HepG2 (cell line): ENCODE data around the gene GPAM. TPM values are rescaled to one million over a fixed set of nuclear protein-coding genes. Genes with fewer than 3 reads are reported as not detected.

ENCODE experiments used
- ATAC-seq: fragments of 200-7000 bp; cut with Tn5 transposase; 3 replicates; pipeline ENCODE4 v1.9.1; 2020; ENCODE audit warnings: mild to moderate bottlenecking, moderate library complexity
- BruUV-seq: library from RNA; stranded (reverse); fragments of 400-500 nt; replicated peaks from 2 replicates; lab custom pipeline; 2021; lab: Mats Ljungman, UMichigan
- CTCF ChIA-PET: fragments of 300-600 bp; formaldehyde crosslinking; extraction: SDS; loops from one replicate; lab custom pipeline; 2021; ENCODE audit warnings: low total read pairs, inconsistent platforms, low intra/inter-chr PET ratio; lab: Yijun Ruan, JAX
- POLR2A ChIA-PET: fragments of 350-600 bp; sonication (Branson Sonifier 250); formaldehyde crosslinking; loops from one replicate; lab custom pipeline; 2020; ENCODE audit warnings: antibody characterized with exemption, inconsistent platforms; lab: Yijun Ruan, JAX
- DNase-seq: peaks from one replicate; pipeline ENCODE4 v3.0.0-alpha.2; 2015; ENCODE audit warnings: low spot score
- FAIRE-seq: peaks from 3 replicates; lab custom pipeline; 2011; peaks lifted over from hg19 to GRCh38; lab: Jason Lieb, UNC
- H2AFZ ChIP-seq: one replicate; pipeline ENCODE4 v1.6.1; 2011; ENCODE audit warnings: low read length, inconsistent platforms
- H3K27ac ChIP-seq: fragments of 300-600 bp; 3 replicates; pipeline ENCODE4 v1.8.0; 2011; ENCODE audit warnings: mixed run types, mild to moderate bottlenecking, mixed read lengths, low read length, inconsistent platforms; ENCODE audit not compliant: insufficient read depth; ENCODE audit errors: extremely low read length
- H3K27me3 ChIP-seq, 2 experiments: fragments of 200-600 bp in 1 of 2; 2 replicates in 1 of 2; 3 replicates in 1 of 2; pipeline versions ENCODE4 v1.6.0 to v1.8.0; 2011; ENCODE audit warnings: low read length in 2 of 2, mild to moderate bottlenecking in 2 of 2, moderate library complexity in 2 of 2, inconsistent platforms in 1 of 2; ENCODE audit not compliant: insufficient read depth in 2 of 2, control insufficient read depth in 1 of 2
- H3K36me3 ChIP-seq, 2 experiments: fragments of 200-600 bp in 1 of 2; replicated peaks in 1 of 2; 2 replicates in 1 of 2; 3 replicates in 1 of 2; pipeline versions ENCODE4 v1.5.1 to v1.8.0; 2011; ENCODE audit warnings: low read length in 2 of 2, inconsistent platforms in 1 of 2; ENCODE audit not compliant: insufficient read depth in 2 of 2, control insufficient read depth in 1 of 2
- H3K4me1 ChIP-seq: 2 replicates; pipeline ENCODE4 v1.5.1; 2012; ENCODE audit warnings: low read length, inconsistent platforms; ENCODE audit not compliant: insufficient read depth
- H3K4me2 ChIP-seq: 2 replicates; pipeline ENCODE4 v1.6.0; 2011; ENCODE audit warnings: low read depth, low read length, inconsistent platforms
- H3K4me3 ChIP-seq, 3 experiments: fragments of 200-600 bp in 1 of 3; sonication (generic), shearing (Covaris generic) in 1 of 3; replicated peaks in 1 of 3; 2 replicates each; pipeline ENCODE4 v1.5.1; 2011 to 2016; ENCODE audit warnings: low read length in 3 of 3, inconsistent platforms in 2 of 3, low read depth in 2 of 3, mild to moderate bottlenecking in 2 of 3, control low read depth in 1 of 3, mixed read lengths in 1 of 3; ENCODE audit not compliant: insufficient read depth in 1 of 3
- H3K79me2 ChIP-seq: one replicate; pipeline ENCODE4 v1.6.1; 2011; ENCODE audit warnings: low read length, inconsistent platforms; ENCODE audit not compliant: insufficient read depth
- H3K9ac ChIP-seq: 2 replicates; pipeline ENCODE4 v1.6.0; 2011; ENCODE audit warnings: mild to moderate bottlenecking, low read depth, low read length, inconsistent platforms; ENCODE audit not compliant: insufficient read depth
- H3K9me3 ChIP-seq: 2 replicates; pipeline ENCODE4 v1.5.1; 2012; ENCODE audit warnings: mild to moderate bottlenecking, low read length
- H4K20me1 ChIP-seq: 2 replicates; pipeline ENCODE4 v1.6.0; 2011; ENCODE audit warnings: inconsistent platforms, mild to moderate bottlenecking, low read length, moderate library complexity; ENCODE audit not compliant: insufficient read depth
- CEBPB ChIP-seq: IDR thresholded peaks from 2 replicates; pipeline ENCODE4 v1.6.1; 2011; ENCODE audit warnings: low read depth, low read length, improper control_type of control experiment, borderline replicate concordance
- CEBPG ChIP-seq: IDR thresholded peaks from 2 replicates; pipeline ENCODE4 v1.6.1; 2016
- MATR3 ChIP-seq: sonication (generic); formaldehyde crosslinking; IDR thresholded peaks from 2 replicates; pipeline ENCODE4 v1.4.0; 2020; ENCODE audit warnings: missing genetic modification reagents
- MTF2 ChIP-seq: sonication (generic); formaldehyde crosslinking; IDR thresholded peaks from 2 replicates; pipeline ENCODE4 v1.5.0; 2020; ENCODE audit warnings: missing genetic modification reagents, borderline replicate concordance
- NFKB2 ChIP-seq: sonication (generic); formaldehyde crosslinking; IDR thresholded peaks from 2 replicates; pipeline ENCODE4 v1.4.0; 2020; ENCODE audit warnings: missing genetic modification reagents, borderline replicate concordance
- PHF21A ChIP-seq: sonication (generic); formaldehyde crosslinking; IDR thresholded peaks from 2 replicates; pipeline ENCODE4 v1.5.0; 2020; ENCODE audit warnings: mild to moderate bottlenecking, missing genetic modification reagents
- RBM22 ChIP-seq: fragments of 200-400 bp; formaldehyde crosslinking; optimal IDR thresholded peaks from 2 replicates; pipeline ENCODE3; 2017; ENCODE audit warnings: mild to moderate bottlenecking, low read length, moderate library complexity
- SYNCRIP ChIP-seq: fragments of 200-400 bp; formaldehyde crosslinking; IDR thresholded peaks from 2 replicates; pipeline ENCODE4 v1.6.1; 2018; ENCODE audit warnings: mild to moderate bottlenecking, low read depth, low read length; ENCODE audit not compliant: insufficient read depth
- ZFAT ChIP-seq: sonication (generic); formaldehyde crosslinking; conservative IDR thresholded peaks from 2 replicates; pipeline ENCODE4 v1.8.1; 2023; ENCODE audit warnings: missing genetic modification reagents, inconsistent platforms
- WGBS: methylation state at CpG from one replicate; pipeline ENCODE4 v1.1.6; 2017; ENCODE audit warnings: low lambda C conversion rate; 5-methylcytosine and 5-hydroxymethylcytosine counted together
- in situ Hi-C: cut with HindIII; loops from 2 replicates; pipeline ENCODE4 v1.10.0; 2017; ENCODE audit warnings: low pct_unique_long_range_greater_than_20kb; ENCODE audit not compliant: extremely low pct_ligation_motif_present
- intact Hi-C: fragments of 100-400 bp; cut with micrococcal nuclease; formaldehyde crosslinking; loops from one replicate; pipeline ENCODE4 v1.10.0; 2022; ENCODE audit not compliant: unreplicated experiment
- polyA plus RNA-seq, 8 experiments: library from polyadenylated mRNA; depleted of rRNA in 3 of 8; stranded (reverse) in 7 of 8; unstranded in 1 of 8; fragments of >200 nt; fragmentation: Illumina TruSeq in 4 of 8; extraction: Trizol in 4 of 8; gene quantifications; 2 replicates each; pipeline versions ENCODE4 v1.2.1 to v1.2.3, GENCODE V29; 2011 to 2016; ENCODE audit warnings: low read depth in 4 of 8, missing spikeins in 1 of 8, mixed read lengths in 1 of 8; ENCODE audit not compliant: insufficient read depth in 1 of 8
- total RNA-seq, 5 experiments: library from RNA; depleted of rRNA; stranded (reverse); fragments of >200 nt; fragmentation: Illumina TruSeq; extraction: Trizol; gene quantifications; 2 replicates each; pipeline ENCODE4 v1.2.3, GENCODE V29; 2016; ENCODE audit warnings: low read depth in 1 of 5
- TF ChIP-seq, protein P1 (sequence below): IDR thresholded peaks from 2 replicates; pipeline ENCODE4 v1.6.1; 2016; ENCODE audit warnings: mild to moderate bottlenecking, missing biosample characterization, missing genetic modification reagents
- TF ChIP-seq, protein P2 (sequence below), 2 experiments: sonication (generic) in 1 of 2; formaldehyde crosslinking in 1 of 2; IDR thresholded peaks; 2 replicates each; pipeline versions ENCODE4 v1.4.0 to v1.6.1; 2016 to 2020; ENCODE audit warnings: borderline replicate concordance in 1 of 2, low read depth in 1 of 2, mild to moderate bottlenecking in 1 of 2, missing genetic modification reagents in 1 of 2
- TF ChIP-seq, protein P3 (sequence below): fragments of 450-650 bp; IDR thresholded peaks from 2 replicates; pipeline ENCODE4 v1.6.1; 2016

GPAM gene
- total and polyA plus RNA-seq, 2 of the 13 experiments (the other 11 are each of a cell fraction or from before 2014, with no cell fraction given), result 36.8 to 140 TPM

DNA sequence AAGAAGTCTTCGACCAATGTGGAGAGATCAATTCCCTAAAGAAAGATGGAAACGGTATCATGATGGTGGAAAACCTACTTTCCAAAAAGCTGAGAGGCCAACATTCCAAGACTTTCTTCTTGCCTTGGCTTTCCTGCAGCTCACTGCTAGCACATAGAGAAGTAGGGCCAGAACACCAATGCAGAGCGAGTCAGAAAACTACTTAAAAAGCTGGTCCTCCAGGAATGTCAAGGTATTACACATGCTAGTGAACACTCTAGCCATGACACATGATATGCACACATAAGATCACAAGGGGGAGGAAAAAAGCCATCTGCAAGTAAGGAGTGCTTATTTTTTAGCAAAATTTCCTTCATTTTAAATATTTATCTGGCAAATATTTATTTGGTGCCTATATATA, 22.7 kb downstream of the GPAM start:
- Histone ChIP-seq H3K4me1 (no peaks in the 10 kb centered on the region), H3K4me2 (no peak overlapping the region), H3K9me3 (no peaks in the 10 kb centered on the region), H3K36me3 (peaks cover 37 to 92% of the 10 kb centered on the region in 2 experiments), H3K27ac (no peak overlapping the region), H3K4me3 (no peak overlapping the region), H3K27me3 (no peaks in the 10 kb centered on the region), H2AFZ (no peak overlapping the region), H4K20me1 (no peaks in the 10 kb centered on the region), H3K79me2 (peaks cover 3% of the 10 kb centered on the region), H3K9ac (no peak overlapping the region)
- DNase-seq, result no peak
- POLR2A ChIA-PET, result no interaction called here
- in situ Hi-C loops (no loop called here), intact Hi-C loops (loop anchor here (5.0 kb wide), 2 partner anchors 146 to 276 kb away; no protein-coding TSS in a partner anchor)
- no peak for FAIRE-seq
- CTCF ChIA-PET, result no interaction called here
- TF ChIP-seq SYNCRIP, result no peak
- peak; percentile 74 for TF ChIP-seq RBM22
- WGBS, result 93% methylated on average over 3 of the region's 3 CpGs
- peak; percentile 25; the same call in 1 of the 3 replicates for ATAC-seq
- BruUV-seq, result no TSS peak

DNA sequence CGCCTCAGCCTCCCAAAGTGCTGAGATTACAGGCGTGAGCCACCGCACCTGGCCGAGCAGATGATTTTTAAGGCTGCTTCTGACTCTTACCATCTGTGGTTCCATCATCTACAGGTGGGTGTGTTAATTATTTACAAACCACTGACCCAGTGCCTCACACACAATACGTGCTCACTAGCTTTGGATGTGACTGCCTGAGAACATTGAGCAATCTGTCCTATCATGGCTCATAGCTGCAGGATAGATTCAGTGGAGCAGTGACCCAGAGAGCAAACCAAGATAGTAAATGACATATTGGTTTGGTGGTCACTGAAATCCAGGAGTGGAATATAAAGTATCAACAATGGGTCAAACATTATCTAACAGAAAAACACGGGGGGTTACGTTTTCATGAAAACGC, 24.1 kb downstream of the GPAM start:
- no peaks in the 10 kb centered on the region for H3K9me3 ChIP-seq
- no peak for FAIRE-seq
- H3K27ac ChIP-seq, result no peak overlapping the region
- ATAC-seq, result peak; percentile 32
- H4K20me1 ChIP-seq, result no peaks in the 10 kb centered on the region
- no peak for DNase-seq
- no peak overlapping the region for H3K9ac ChIP-seq
- H3K36me3 ChIP-seq, result peaks cover 35 to 94% of the 10 kb centered on the region in 2 experiments
- H2AFZ ChIP-seq, result no peak overlapping the region
- TF ChIP-seq, protein P1, sequence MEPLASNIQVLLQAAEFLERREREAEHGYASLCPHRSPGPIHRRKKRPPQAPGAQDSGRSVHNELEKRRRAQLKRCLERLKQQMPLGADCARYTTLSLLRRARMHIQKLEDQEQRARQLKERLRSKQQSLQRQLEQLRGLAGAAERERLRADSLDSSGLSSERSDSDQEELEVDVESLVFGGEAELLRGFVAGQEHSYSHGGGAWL (CRISPR knock-in tag), result no peak
- TF ChIP-seq MTF2 (CRISPR knock-in tag), result no peak
- no peak for TF ChIP-seq PHF21A (CRISPR knock-in tag)
- TF ChIP-seq, protein P2, sequence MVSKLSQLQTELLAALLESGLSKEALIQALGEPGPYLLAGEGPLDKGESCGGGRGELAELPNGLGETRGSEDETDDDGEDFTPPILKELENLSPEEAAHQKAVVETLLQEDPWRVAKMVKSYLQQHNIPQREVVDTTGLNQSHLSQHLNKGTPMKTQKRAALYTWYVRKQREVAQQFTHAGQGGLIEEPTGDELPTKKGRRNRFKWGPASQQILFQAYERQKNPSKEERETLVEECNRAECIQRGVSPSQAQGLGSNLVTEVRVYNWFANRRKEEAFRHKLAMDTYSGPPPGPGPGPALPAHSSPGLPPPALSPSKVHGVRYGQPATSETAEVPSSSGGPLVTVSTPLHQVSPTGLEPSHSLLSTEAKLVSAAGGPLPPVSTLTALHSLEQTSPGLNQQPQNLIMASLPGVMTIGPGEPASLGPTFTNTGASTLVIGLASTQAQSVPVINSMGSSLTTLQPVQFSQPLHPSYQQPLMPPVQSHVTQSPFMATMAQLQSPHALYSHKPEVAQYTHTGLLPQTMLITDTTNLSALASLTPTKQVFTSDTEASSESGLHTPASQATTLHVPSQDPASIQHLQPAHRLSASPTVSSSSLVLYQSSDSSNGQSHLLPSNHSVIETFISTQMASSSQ (IDR thresholded peaks at IDR 0.05; ENCODE audit: low read depth), result 0 out of 2 replicates have a peak, but pooled peaks have one; percentile 16
- TF ChIP-seq, protein P2 (CRISPR knock-in tag; IDR thresholded peaks at IDR 0.05; ENCODE audit: borderline replicate concordance), result no peak
- no peak for TF ChIP-seq ZFAT (CRISPR knock-in tag)
- TF ChIP-seq CEBPB, result peak; percentile 52; the same call in 1 of the 2 replicates
- peak; percentile 47 for TF ChIP-seq CEBPG
- TF ChIP-seq NFKB2 (CRISPR knock-in tag), result no peak
- TF ChIP-seq, protein P3, sequence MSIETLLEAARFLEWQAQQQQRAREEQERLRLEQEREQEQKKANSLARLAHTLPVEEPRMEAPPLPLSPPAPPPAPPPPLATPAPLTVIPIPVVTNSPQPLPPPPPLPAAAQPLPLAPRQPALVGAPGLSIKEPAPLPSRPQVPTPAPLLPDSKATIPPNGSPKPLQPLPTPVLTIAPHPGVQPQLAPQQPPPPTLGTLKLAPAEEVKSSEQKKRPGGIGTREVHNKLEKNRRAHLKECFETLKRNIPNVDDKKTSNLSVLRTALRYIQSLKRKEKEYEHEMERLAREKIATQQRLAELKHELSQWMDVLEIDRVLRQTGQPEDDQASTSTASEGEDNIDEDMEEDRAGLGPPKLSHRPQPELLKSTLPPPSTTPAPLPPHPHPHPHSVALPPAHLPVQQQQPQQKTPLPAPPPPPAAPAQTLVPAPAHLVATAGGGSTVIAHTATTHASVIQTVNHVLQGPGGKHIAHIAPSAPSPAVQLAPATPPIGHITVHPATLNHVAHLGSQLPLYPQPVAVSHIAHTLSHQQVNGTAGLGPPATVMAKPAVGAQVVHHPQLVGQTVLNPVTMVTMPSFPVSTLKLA, result no peak
- no peak for TF ChIP-seq MATR3 (CRISPR knock-in tag)
- intact Hi-C loops (no loop called here), in situ Hi-C loops (no loop called here)
- ChIA-PET POLR2A (interaction anchor here (0.7 kb wide), 1 partner anchor 66 kb away, joined by 4 read pairs; no protein-coding TSS in a partner anchor), CTCF (no interaction called here)
- no peak overlapping the region for H3K4me3 ChIP-seq
- WGBS, result 94% methylated on average over 8 of the region's 8 CpGs
- H3K4me1 ChIP-seq, result no peaks in the 10 kb centered on the region
- H3K4me2 ChIP-seq, result no peak overlapping the region
- H3K27me3 ChIP-seq, result no peaks in the 10 kb centered on the region
- BruUV-seq, result no TSS peak
- peaks cover 3% of the 10 kb centered on the region for H3K79me2 ChIP-seq
